ENCODE measurements around the gene LTF. TPM values are rescaled to one million over a fixed set of nuclear protein-coding genes. Genes with fewer than 3 reads are reported as not detected.
A peak's percentile ranks its signal among the peaks of the same experiment; 100 is the strongest.

LTF gene
- total and polyA plus RNA-seq, 9 of the 15 experiments (the other 6 are each of a cell fraction or from before 2014, with no cell fraction given): 0.07 TPM; not detected in 8

- TF ChIP-seq, protein P1, sequence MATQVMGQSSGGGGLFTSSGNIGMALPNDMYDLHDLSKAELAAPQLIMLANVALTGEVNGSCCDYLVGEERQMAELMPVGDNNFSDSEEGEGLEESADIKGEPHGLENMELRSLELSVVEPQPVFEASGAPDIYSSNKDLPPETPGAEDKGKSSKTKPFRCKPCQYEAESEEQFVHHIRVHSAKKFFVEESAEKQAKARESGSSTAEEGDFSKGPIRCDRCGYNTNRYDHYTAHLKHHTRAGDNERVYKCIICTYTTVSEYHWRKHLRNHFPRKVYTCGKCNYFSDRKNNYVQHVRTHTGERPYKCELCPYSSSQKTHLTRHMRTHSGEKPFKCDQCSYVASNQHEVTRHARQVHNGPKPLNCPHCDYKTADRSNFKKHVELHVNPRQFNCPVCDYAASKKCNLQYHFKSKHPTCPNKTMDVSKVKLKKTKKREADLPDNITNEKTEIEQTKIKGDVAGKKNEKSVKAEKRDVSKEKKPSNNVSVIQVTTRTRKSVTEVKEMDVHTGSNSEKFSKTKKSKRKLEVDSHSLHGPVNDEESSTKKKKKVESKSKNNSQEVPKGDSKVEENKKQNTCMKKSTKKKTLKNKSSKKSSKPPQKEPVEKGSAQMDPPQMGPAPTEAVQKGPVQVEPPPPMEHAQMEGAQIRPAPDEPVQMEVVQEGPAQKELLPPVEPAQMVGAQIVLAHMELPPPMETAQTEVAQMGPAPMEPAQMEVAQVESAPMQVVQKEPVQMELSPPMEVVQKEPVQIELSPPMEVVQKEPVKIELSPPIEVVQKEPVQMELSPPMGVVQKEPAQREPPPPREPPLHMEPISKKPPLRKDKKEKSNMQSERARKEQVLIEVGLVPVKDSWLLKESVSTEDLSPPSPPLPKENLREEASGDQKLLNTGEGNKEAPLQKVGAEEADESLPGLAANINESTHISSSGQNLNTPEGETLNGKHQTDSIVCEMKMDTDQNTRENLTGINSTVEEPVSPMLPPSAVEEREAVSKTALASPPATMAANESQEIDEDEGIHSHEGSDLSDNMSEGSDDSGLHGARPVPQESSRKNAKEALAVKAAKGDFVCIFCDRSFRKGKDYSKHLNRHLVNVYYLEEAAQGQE (IDR thresholded peaks at IDR 0.05; ENCODE audit: borderline replicate concordance): no peak
- TF ChIP-seq, protein P1 (CRISPR knock-in tag; IDR thresholded peaks at IDR 0.05; ENCODE audit: low read depth): no peak
- TF ChIP-seq CAMTA2 (CRISPR knock-in tag; conservative IDR thresholded peaks at IDR 0.05): no peak
- TF ChIP-seq GATAD2A (IDR thresholded peaks at IDR 0.05): no peak
- TF ChIP-seq, protein P2, sequence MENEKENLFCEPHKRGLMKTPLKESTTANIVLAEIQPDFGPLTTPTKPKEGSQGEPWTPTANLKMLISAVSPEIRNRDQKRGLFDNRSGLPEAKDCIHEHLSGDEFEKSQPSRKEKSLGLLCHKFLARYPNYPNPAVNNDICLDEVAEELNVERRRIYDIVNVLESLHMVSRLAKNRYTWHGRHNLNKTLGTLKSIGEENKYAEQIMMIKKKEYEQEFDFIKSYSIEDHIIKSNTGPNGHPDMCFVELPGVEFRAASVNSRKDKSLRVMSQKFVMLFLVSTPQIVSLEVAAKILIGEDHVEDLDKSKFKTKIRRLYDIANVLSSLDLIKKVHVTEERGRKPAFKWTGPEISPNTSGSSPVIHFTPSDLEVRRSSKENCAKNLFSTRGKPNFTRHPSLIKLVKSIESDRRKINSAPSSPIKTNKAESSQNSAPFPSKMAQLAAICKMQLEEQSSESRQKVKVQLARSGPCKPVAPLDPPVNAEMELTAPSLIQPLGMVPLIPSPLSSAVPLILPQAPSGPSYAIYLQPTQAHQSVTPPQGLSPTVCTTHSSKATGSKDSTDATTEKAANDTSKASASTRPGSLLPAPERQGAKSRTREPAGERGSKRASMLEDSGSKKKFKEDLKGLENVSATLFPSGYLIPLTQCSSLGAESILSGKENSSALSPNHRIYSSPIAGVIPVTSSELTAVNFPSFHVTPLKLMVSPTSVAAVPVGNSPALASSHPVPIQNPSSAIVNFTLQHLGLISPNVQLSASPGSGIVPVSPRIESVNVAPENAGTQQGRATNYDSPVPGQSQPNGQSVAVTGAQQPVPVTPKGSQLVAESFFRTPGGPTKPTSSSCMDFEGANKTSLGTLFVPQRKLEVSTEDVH (IDR thresholded peaks at IDR 0.05; ENCODE audit: low read depth, partially characterized antibody): no peak
- no peak for TF ChIP-seq PHF21A (IDR thresholded peaks at IDR 0.05; ENCODE audit: borderline replicate concordance, low read depth)
- no peak for TF ChIP-seq NR2C2 (CRISPR knock-in tag; IDR thresholded peaks at IDR 0.05)
- TF ChIP-seq NR2C2 (tag; IDR thresholded peaks at IDR 0.05): peak; percentile 70
- TF ChIP-seq ZNF354B (CRISPR knock-in tag; IDR thresholded peaks at IDR 0.05): no peak
- TF ChIP-seq ZNF592 (IDR thresholded peaks at IDR 0.05): peak; percentile 13; the same call in 1 of the 2 replicates
- TF ChIP-seq NFIX (CRISPR knock-in tag; IDR thresholded peaks at IDR 0.05; ENCODE audit: low read depth): no peak
- peak; percentile 17; the same call in 1 of the 2 replicates for TF ChIP-seq MYBL2 (IDR thresholded peaks at IDR 0.05; ENCODE audit: low read depth)
- no peak for TF ChIP-seq MYBL2 (CRISPR knock-in tag; IDR thresholded peaks at IDR 0.05; ENCODE audit: borderline replicate concordance)
- TF ChIP-seq NCOA4 (IDR thresholded peaks at IDR 0.05; ENCODE audit: partially characterized antibody): no peak
Observed at GRCh38 chr3:46509661-46510187, 45.0 kb upstream of the LTF start (continued).

Data from K562 (cell line).